Peyer's patch (tissue), 4 donors: ENCODE results near the gene CPD.

Source experiments
- POLR2A ChIP-seq, 2 donors: fragments of 450-650 bp; IDR thresholded peaks; one replicate each; pipeline ENCODE4 v1.5.1; 2017; ENCODE audit warnings: antibody characterized with exemption in 2 of 2, mild to moderate bottlenecking in 2 of 2, moderate library complexity in 2 of 2
- TF ChIP-seq, protein P1 (sequence below), 6 experiments: fragments of 450-650 bp in 4 of 6; fragments of 200-600 bp in 2 of 6; sonication (generic) in 1 of 6; IDR thresholded peaks; one replicate each; pipeline ENCODE4 v1.5.1; 2017 to 2019; ENCODE audit warnings: antibody characterized with exemption in 6 of 6, mild to moderate bottlenecking in 3 of 6, moderate library complexity in 1 of 6

DNA sequence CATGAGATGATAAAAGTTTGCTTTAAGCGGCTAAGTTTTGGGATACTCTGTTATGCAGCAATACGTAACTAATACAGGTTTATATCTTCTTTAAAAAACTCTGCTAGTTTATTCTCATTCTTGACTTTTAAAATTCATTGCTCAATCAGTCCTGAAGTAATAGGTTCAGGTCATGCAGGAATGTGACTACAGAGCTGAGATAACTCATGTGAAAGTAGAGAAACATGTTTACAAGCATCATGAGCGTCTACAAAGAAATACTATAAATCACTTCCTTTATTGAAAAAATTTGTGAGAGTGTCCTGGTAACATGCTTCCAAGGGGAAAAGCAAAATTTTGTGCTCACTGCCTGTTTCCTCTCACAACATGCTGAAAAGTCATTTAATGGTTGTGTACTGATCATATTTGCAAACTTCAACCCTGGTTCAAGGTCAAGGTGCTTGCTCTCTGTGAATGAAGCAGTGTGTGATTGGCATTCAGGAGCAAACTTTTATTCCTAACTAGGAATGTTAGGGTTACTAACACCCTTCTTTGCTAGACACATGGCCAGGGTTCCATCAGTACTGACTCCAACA, 32.4 kb upstream of the CPD start:
- TF ChIP-seq, protein P1, sequence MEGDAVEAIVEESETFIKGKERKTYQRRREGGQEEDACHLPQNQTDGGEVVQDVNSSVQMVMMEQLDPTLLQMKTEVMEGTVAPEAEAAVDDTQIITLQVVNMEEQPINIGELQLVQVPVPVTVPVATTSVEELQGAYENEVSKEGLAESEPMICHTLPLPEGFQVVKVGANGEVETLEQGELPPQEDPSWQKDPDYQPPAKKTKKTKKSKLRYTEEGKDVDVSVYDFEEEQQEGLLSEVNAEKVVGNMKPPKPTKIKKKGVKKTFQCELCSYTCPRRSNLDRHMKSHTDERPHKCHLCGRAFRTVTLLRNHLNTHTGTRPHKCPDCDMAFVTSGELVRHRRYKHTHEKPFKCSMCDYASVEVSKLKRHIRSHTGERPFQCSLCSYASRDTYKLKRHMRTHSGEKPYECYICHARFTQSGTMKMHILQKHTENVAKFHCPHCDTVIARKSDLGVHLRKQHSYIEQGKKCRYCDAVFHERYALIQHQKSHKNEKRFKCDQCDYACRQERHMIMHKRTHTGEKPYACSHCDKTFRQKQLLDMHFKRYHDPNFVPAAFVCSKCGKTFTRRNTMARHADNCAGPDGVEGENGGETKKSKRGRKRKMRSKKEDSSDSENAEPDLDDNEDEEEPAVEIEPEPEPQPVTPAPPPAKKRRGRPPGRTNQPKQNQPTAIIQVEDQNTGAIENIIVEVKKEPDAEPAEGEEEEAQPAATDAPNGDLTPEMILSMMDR (IDR thresholded peaks at IDR 0.05): no peak
- TF ChIP-seq POLR2A (IDR thresholded peaks at IDR 0.05): no peak
